ENCODE results near the gene INTS3. TPM values are rescaled to one million over a fixed set of nuclear protein-coding genes. Genes with fewer than 3 reads are reported as not detected.

INTS3 gene
- total RNA-seq = 35.5 TPM
- long read RNA-seq, full-length matches to known transcripts = 12 of 32 reads
- long read RNA-seq, partial matches to known transcripts = 17 of 32 reads
- long read RNA-seq, other reads (novel, unspliced or antisense) = 3 of 32 reads

DNA sequence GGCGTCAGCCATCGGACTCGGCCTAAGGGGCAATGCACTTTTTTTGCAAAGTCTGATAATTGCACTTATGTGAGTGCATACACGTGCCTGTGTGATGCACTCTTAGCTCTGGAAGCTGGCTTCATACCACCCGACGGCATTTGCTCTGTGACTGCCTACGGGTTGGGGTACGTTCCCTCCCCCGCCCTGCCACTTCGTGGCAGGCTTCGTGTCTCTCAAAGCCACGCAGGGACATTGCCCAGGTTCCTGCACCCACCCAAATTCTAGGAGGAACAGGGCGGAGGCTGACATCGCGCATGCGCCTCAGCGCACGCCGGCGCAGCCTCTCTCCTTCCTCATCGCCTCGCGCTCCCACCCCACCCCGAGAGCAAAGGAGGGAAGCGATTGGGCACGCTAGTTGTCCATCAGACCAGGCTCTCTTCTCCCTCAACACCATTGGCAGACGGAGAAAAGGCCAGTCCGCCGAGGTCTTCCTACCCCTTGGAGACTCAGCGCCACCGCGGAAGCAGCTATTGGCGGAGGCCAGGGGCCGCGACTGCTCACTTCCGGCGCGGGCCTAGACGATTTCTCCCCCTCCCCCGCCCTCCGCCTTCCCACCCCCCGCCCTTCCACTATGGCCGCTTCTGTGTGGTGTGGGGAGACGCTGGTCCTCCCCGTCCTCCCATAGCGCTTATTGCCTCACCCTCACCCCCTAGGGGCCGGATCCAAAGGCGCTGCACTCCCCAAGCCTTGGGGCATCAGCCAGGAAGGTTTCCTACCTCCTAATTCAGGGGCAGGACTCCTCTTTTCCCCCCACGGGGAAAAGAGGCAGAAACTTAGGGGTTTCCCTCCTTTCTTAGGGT lies at the start of gene INTS3:
Gene INTS3 (plus strand): TSS at position 588 of the 842 bp plus-strand sequence. CDS start 585 bp downstream, outside the sequence.
- peak; percentile 99 for DNase-seq
- peak; percentile 100 for ATAC-seq
- intact Hi-C loops (cut with micrococcal nuclease) = no loop called here

DNA sequence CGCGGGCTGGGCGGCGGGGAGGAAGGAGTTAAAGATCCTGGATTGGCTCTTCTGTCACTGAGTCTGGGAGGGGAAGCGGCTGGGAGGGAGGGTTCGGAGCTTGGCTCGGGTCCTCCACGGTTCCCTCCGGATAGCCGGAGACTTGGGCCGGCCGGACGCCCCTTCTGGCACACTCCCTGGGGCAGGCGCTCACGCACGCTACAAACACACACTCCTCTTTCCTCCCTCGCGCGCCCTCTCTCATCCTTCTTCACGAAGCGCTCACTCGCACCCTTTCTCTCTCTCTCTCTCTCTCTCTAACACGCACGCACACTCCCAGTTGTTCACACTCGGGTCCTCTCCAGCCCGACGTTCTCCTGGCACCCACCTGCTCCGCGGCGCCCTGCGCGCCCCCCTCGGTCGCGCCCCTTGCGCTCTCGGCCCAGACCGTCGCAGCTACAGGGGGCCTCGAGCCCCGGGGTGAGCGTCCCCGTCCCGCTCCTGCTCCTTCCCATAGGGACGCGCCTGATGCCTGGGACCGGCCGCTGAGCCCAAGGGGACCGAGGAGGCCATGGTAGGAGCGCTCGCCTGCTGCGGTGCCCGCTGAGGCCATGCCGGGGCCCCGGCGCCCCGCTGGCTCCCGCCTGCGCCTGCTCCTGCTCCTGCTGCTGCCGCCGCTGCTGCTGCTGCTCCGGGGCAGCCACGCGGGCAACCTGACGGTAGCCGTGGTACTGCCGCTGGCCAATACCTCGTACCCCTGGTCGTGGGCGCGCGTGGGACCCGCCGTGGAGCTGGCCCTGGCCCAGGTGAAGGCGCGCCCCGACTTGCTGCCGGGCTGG lies 49.1 kb upstream of the INTS3 start, which contains the start of gene NPR1:
Gene NPR1 (plus strand): TSS at position 170 of the 818 bp plus-strand sequence. CDS start 421 bp downstream, at position 591.
- ATAC-seq (peak; percentile 83), DNase-seq (peak; percentile 78)
- intact Hi-C loops (cut with micrococcal nuclease) = loop anchor here (5.0 kb wide), 1 partner anchor 94 kb away; no protein-coding TSS in a partner anchor

GRCh38 chr1:153679337-153680119 lies 48.3 kb upstream of the INTS3 start:
- intact Hi-C loops (cut with micrococcal nuclease) = loop anchor here (5.0 kb wide), 1 partner anchor 93 kb away; no protein-coding TSS in a partner anchor
- DNase-seq = peak; percentile 46
- ATAC-seq = peak; percentile 46

DNA sequence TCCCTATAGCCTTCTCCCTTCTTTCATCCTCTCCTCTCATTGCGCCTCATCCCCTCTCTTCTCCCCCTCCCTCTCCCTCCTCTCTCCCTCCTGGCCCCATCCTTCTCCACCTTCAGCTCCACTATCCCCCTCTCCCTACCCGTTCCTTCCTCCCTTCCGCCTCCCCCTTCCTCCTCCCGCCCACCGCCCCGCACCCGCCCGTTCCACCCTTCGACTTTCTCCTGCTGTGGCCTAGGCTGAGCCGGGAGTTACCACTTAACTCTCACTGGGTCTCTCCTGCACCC lies 47.8 kb upstream of the INTS3 start:
- DNase-seq = no peak
- intact Hi-C loops (cut with micrococcal nuclease) = no loop called here
- ATAC-seq = no peak

DNA sequence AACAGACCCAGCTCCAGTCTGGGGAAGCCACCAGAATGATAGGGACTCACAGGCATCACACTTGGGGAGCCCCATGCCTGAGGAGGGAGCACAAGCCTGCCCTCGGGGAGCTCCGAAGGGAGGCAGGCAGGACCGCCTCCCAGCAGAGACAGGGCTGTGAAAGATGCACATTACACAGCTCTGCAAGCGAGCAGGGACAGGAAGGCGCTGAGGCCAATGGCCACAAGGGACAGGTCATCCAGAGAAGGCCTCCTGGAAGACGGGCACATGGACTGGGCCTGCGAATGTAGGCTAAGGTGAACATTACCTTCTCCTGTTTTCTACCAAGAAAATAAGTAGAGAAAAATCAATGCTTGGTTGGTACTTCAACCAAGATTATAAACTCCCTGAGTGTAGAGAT lies 45.1 kb upstream of the INTS3 start:
- intact Hi-C loops (cut with micrococcal nuclease) = no loop called here
- ATAC-seq (no peak), DNase-seq (no peak)

GRCh38 chr1:153683854-153684253 lies 44.0 kb upstream of the INTS3 start:
- intact Hi-C loops (cut with micrococcal nuclease) = no loop called here
- DNase-seq (no peak), ATAC-seq (no peak)

DNA sequence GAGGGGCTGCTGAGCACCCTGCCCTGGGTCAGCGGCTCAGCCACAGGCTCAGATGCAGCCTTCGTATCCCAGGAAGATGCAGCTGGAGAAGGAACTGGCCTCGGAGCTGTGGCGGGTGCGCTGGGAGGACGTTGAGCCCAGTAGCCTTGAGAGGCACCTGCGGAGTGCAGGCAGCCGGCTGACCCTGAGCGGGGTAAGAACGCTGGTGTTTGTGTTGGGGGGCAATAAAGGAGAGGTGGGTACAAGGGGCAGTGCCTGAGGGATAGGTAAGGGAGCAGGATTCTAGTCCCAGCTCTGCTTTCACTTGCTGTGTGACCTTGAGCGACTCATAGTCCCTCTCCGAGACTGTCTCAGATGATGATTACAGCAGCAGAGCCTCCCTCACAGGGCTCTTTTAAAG lies 43.0 kb upstream of the INTS3 start:
- intact Hi-C loops (cut with micrococcal nuclease) = no loop called here

GRCh38 chr1:153685544-153686340 lies 42.1 kb upstream of the INTS3 start:
- DNase-seq (no peak), ATAC-seq (no peak)
- intact Hi-C loops (cut with micrococcal nuclease) = no loop called here

More for the DNA sequence above, 43.0 kb upstream of the INTS3 start:
- ATAC-seq (no peak), DNase-seq (no peak)

- DNase-seq = no peak
- intact Hi-C loops (cut with micrococcal nuclease) = no loop called here
- no peak for ATAC-seq
Observed at GRCh38 chr1:153687346-153688125, 40.3 kb upstream of the INTS3 start.

DNA sequence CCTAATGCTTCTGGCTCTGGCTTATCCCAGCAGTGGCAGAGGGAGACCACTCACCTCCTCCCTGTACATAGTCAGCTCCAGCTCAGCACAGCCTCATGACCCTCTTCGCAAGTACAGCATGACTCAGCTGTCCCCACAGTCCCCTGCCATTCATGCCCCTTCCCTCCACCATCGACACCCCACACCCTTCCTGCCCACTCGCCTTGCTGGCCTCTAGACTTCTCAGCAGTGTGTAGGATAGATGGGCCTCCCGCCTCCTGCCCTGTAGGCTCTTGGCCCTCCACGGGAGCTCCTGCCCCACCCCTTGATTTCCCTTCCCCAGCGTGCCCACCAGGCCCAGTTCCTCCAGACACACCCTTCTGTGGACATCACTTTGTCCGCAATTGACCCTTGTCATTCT lies 39.6 kb upstream of the INTS3 start:
- DNase-seq (no peak), ATAC-seq (no peak)
- intact Hi-C loops (cut with micrococcal nuclease) = no loop called here

DNA sequence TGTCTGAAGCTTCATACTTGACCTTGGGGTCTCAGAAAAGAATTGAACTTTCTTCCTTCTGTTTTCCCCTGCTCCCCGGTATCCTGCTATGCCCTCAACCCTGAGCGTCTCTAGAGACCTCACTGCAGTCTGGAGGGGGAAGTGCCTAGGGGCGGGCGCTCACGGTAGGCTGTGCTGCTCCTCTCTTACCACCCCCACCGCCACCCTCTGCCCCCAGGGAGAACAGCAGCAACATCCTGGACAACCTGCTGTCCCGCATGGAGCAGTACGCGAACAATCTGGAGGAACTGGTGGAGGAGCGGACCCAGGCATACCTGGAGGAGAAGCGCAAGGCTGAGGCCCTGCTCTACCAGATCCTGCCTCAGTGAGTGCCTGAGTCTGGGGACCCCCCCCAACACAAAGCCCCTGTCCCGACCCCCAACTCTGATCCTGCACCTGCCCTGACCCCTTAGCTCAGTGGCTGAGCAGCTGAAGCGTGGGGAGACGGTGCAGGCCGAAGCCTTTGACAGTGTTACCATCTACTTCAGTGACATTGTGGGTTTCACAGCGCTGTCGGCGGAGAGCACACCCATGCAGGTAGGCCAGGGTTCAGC lies 39.0 kb upstream of the INTS3 start:
- no peak for DNase-seq
- ATAC-seq = no peak
- intact Hi-C loops (cut with micrococcal nuclease) = no loop called here

GRCh38 chr1:153693466-153693865 lies 34.4 kb upstream of the INTS3 start:
- DNase-seq (no peak), ATAC-seq (no peak)
- intact Hi-C loops (cut with micrococcal nuclease) = no loop called here

DNA sequence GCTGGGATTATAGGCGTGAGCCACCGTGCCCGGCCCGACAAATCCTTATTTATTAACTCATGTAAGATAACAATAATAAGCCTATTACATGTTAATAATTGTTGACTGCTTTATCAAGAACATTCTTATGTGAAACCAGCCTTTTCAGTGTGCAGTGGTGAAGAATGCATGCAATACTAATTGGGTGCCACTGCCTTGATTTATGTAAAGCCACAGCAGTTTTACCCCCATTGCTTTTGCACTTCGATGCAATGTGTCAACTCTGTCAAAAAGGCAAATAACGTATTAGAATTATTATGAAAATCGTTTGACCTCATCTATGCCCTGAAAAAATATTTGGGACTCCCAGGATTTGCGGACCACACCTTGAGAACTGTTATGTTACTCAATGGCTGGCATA lies 31.1 kb upstream of the INTS3 start:
- ATAC-seq = no peak
- DNase-seq = no peak
- intact Hi-C loops (cut with micrococcal nuclease) = no loop called here

- ATAC-seq (peak; percentile 48), DNase-seq (peak; percentile 43)
- intact Hi-C loops (cut with micrococcal nuclease) = no loop called here
Observed at GRCh38 chr1:153697191-153698019, 30.4 kb upstream of the INTS3 start.

DNA sequence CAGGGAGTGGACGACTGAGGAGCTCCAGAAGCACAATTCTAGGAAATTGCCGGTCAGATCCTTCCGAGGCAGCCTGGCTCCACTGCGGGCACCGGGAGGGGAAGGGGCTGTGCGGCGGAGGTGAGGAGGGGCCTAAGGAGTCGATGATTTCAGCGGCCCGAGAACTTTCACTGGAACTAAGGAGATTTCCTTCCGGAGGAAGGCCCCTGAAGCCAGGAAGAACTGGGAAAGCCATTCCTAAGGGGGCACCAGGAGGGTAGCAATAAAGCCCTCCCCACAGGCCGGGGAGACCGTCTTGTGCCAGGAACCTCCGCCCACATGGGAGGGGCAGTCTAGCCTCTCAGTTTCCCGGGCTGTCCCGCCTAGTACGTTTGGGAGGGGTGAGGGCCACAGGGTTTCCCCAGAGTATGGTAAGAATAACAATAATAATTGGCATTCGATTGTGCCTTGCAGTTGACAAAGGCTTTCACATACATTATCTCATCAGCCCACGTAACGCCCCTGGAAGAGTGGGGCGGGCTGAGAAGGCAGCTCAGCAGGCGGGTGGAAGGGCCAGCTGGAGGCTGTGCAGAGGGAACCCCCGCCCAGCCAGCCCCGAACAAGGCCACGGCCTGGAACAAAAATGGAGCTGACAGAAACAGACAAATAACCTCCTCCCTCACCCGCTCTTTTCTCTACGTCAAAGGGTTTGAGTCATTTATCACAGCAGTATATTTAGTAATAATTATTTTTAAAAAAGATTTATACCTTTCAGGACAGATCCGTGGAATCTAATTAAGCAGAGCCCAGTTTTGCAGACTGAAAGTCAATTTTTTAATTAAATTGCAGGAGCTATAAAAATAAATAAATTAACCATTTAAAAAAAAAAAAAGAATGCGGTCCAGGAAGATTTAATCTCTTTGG lies 29.6 kb upstream of the INTS3 start:
- DNase-seq (peak; percentile 78), ATAC-seq (peak; percentile 91)
- intact Hi-C loops (cut with micrococcal nuclease) = no loop called here
